Immature natural killer cell (primary cell): Measurements from ENCODE around the gene LCN10. TPM values are rescaled to one million over a fixed set of nuclear protein-coding genes. Genes with fewer than 3 reads are reported as not detected.
"Not testable (repeated sequence)": the region's sequence is repeated elsewhere in the genome, so short reads cannot be mapped to it uniquely, and the experiment has no call there.

Experiments used
- DNase-seq, 3 donors: peaks; one replicate each; pipeline ENCODE4 v3.0.0; 2022; ENCODE audit warnings: mixed read lengths in 1 of 3
- H3K27ac Mint-ChIP-seq, 6 donors: one replicate each; pipeline ENCODE4 v1.8.0; 2020; ENCODE audit warnings: mixed read lengths in 6 of 6, mild to moderate bottlenecking in 5 of 6, inconsistent platforms in 4 of 6, moderate library complexity in 3 of 6
- H3K27me3 Mint-ChIP-seq, 3 donors: one replicate each; pipeline ENCODE4 v1.8.0; 2020 to 2021; ENCODE audit warnings: low read depth in 3 of 3, mild to moderate bottlenecking in 3 of 3, mixed read lengths in 3 of 3, moderate library complexity in 3 of 3, inconsistent platforms in 1 of 3
- H3K36me3 Mint-ChIP-seq, 3 donors: one replicate each; pipeline ENCODE4 v1.8.0; 2020; ENCODE audit warnings: mixed read lengths in 3 of 3, inconsistent platforms in 2 of 3, mild to moderate bottlenecking in 2 of 3
- H3K4me1 Mint-ChIP-seq, 2 donors: one replicate each; pipeline ENCODE4 v1.8.0; 2020; ENCODE audit warnings: inconsistent platforms in 2 of 2, mild to moderate bottlenecking in 2 of 2, mixed read lengths in 2 of 2, moderate library complexity in 1 of 2
- H3K4me3 Mint-ChIP-seq, 5 donors: one replicate each; pipeline ENCODE4 v1.8.0; 2020; ENCODE audit warnings: mild to moderate bottlenecking in 5 of 5, mixed read lengths in 5 of 5, inconsistent platforms in 3 of 5, moderate library complexity in 3 of 5
- H3K9me3 Mint-ChIP-seq, 6 donors: one replicate each; pipeline ENCODE4 v1.8.0; 2020; ENCODE audit warnings: mild to moderate bottlenecking in 6 of 6, mixed read lengths in 6 of 6, inconsistent platforms in 4 of 6, moderate library complexity in 3 of 6
- polyA plus RNA-seq, 3 donors: library from polyadenylated mRNA; unstranded; fragments of 300-500 nt; fragmentation: Illumina TruSeq; gene quantifications; one replicate each; pipeline ENCODE4 v1.2.3, GENCODE V29; 2021

LCN10 gene
- polyA plus RNA-seq, 3 donors from 2014 or later = not detected

DNA sequence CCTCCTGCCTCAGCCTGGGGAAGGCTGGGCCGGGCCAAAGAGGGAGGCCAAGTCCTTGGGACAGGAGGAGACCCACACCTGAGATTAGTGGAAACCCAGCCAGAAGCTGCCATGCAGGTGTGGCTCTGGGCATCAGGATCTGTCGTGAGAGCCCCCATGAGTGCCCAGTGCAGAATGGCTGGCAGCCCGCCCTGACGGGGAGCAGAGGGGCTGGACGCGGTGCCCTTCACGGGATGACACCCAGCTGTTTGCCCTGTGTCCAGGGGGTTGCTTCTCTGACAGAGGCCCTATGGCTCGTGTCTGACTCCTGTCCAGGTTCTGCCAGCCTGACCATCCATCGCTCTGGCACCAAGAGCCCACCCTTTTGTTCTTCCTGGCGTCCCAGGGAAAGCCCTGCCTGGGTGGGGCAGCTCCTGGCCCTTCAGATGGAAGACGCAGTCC is 21.8 kb downstream of the LCN10 start:
- DNase-seq = no peak
- Mint-ChIP-seq H3K4me3 (no peak overlapping the region), H3K27ac (no peak overlapping the region), H3K27me3 (peaks cover 0 to 5% (median 3%) of the 10 kb centered on the region in 3 donors), H3K4me1 (peaks cover 6 to 8% of the 10 kb centered on the region in 2 donors), H3K36me3 (peaks cover 3 to 11% (median 6%) of the 10 kb centered on the region in 3 donors), H3K9me3 (no peaks in the 10 kb centered on the region)

DNA sequence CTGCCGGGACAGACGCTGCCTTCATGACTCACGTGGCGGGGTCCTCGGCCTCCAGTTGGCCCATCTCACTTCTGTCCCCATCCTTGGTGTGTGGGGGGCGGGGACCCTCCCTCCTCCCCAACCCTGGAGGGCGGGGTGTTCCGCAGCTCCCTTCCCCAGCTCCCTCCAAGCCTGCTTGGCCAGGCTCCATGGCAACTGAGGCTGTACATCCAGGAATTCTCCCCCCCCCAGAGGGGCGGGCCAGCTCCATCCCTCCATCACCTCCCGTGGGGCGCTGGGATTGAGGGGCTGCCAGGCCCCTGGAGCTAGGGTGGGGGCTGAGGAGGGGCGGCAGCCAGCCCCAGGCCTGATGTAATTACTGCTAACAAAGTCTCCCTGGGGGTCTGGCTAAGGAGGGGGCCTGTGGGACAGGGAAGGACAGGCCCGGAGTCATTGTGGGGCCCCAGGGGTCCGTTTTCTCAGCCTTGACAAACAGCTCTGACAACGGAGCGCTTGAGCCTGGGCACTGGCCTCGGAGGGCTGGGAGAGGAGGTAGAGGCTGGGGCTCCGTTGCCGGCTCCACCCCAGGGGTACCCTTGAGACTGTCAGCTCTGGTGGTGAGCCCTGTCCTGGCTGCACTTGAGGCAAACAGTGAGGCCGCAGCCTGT is 22.4 kb downstream of the LCN10 start:
- H3K4me1 Mint-ChIP-seq = peaks cover 5 to 8% of the 10 kb centered on the region in 2 donors
- H3K27ac Mint-ChIP-seq = no peak overlapping the region
- H3K4me3 Mint-ChIP-seq = no peak overlapping the region
- peaks cover 1 to 5% (median 4%) of the 10 kb centered on the region in 3 donors for H3K27me3 Mint-ChIP-seq
- no peak for DNase-seq
- H3K9me3 Mint-ChIP-seq = no peaks in the 10 kb centered on the region
- peaks cover 3 to 11% (median 6%) of the 10 kb centered on the region in 3 donors for H3K36me3 Mint-ChIP-seq

DNA sequence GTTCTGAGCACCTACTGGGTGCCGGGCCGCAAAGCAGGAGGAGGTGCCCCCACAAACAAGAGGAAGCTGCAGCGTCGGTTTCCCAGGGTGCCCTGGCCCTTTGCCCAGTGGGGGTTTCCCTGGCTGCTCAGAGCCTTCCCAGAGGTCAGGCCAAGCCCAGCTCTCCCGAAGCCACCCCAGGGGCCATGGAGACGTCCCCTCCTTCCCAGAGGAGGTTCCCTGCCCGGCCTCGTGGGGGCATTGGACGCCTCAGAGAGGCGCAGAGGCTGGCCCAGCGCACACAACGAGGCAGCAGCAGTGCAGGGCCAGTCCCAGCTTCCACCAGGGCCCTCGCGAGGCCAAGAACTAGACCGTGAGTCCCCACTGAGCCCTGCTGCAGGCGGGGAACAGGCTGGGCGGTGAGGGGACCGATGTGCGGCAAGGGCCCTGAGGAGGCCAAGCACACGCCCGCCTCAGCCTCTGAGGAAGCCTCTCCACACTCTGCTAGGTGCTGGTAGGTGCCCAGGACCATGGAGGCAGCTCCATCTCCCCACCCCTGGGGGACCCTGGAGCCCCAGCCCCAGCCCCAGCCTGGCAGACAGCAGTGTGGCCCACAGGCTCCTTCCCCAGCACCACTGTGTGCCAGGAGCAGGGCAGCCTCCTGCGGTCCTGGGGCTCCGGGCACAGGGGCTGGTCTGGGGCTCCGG is 23.4 kb downstream of the LCN10 start:
- Mint-ChIP-seq H3K4me1 (peaks cover under 1 to 6% of the 10 kb centered on the region in 2 donors), H3K36me3 (peaks cover 1 to 8% (median 5%) of the 10 kb centered on the region in 3 donors), H3K4me3 (no peak overlapping the region), H3K9me3 (no peaks in the 10 kb centered on the region), H3K27me3 (peaks cover 0 to 7% (median 4%) of the 10 kb centered on the region in 3 donors), H3K27ac (no peak overlapping the region)
- peak in 1 of 3 donors; percentile 27 for DNase-seq

DNA sequence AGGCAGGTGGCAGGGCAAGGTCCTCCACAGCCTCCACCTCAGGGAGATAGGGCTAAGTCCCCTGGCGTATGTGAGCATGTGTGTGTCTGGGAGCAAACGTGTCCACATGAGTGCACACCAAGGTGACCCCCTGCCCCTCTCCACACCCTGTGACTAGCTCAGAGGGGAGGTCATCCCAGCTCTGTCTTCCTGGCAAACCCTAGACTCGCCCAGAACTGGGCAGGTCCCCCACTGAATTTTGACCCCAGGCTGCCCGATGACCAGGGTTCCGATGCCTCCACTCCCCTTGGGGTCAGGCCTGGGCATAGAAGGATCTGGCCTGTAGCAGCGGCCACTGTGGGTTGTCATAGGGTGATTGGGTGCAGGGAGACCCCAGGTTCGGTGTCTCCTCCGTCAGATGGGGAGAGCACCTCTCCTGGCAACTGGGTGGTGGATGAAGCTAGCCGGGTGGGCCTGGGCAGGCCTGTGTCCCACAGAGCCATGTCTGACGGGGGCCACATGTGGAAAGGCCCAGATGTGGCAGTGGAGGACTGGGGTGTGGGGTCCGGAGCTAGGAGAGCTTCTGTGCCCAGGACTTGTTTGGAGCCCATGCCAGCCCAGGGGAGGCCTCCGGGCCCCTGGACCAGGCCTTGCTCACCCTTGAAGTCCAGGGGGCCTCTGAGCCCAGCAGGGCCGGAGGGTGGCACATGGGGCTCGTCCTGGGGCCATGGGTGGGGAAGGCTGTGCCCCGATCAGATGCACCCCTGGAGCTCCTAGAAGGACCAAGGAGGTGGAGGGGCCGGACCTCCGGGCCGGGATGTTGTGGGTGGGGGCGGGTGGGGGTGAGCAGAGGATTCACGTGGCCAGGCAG is 24.2 kb downstream of the LCN10 start:
- H3K4me1 Mint-ChIP-seq = peaks cover 0 to 2% of the 10 kb centered on the region in 2 donors

DNA sequence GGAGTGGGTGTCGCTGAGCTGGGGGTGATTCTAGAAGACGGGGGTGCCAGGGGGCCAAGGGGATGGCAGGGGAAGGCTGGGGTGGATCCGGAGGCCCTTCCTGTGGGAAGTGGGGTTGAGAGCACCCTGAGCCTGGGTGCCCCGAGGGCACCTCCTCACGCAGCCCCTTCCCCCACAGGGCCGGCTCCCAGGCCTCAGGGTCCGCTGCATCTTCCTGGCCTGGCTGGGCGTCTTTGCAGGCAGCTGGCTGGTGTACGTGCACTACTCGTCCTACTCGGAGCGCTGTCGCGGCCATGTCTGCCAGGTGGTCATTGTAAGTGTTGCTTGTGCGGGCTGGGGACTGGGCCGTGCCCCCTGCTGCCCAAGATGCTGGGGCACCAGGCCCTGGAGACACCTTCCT is 25.3 kb downstream of the LCN10 start:
- Mint-ChIP-seq H3K9me3 (no peaks in the 10 kb centered on the region), H3K36me3 (peaks cover 0 to 3% (median 0%) of the 10 kb centered on the region in 3 donors), H3K4me3 (no peak overlapping the region), H3K27ac (no peak overlapping the region), H3K4me1 (peaks cover 0 to 2% of the 10 kb centered on the region in 2 donors), H3K27me3 (peaks cover 0 to 4% (median 4%) of the 10 kb centered on the region in 3 donors)
- DNase-seq = no peak

More for the DNA sequence above, 24.2 kb downstream of the LCN10 start:
- Mint-ChIP-seq H3K4me3 (no peak overlapping the region), H3K27ac (no peak overlapping the region), H3K9me3 (no peaks in the 10 kb centered on the region), H3K27me3 (peaks cover 0 to 4% (median 4%) of the 10 kb centered on the region in 3 donors), H3K36me3 (peaks cover 0 to 3% (median under 1%) of the 10 kb centered on the region in 3 donors)
- no peak for DNase-seq

DNA sequence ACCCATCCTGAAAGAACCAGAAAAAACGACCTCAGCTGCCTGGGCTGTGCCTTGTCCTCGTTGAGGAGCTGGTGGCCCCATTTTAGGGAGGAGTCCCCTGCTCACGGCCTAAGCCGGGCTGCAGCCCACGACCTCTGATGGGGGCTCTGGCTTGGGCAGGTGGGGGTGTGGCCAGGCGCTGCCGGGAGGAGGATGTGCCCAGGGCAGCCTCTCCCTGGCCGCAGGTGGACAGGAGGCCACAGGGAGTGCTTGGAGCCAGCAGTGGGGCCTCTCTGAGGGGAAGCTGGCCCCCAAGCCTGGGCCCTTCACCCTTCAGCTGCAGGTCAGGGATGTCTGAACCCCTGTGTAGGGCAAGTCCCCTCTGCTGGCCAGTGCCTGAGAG is 27.9 kb downstream of the LCN10 start:
- no peaks in the 10 kb centered on the region for H3K36me3 Mint-ChIP-seq
- H3K9me3 Mint-ChIP-seq = no peaks in the 10 kb centered on the region
- no peak overlapping the region for H3K4me3 Mint-ChIP-seq
- DNase-seq = no peak
- H3K27me3 Mint-ChIP-seq = peaks cover 4 to 12% (median 7%) of the 10 kb centered on the region in 3 donors
- no peak overlapping the region for H3K27ac Mint-ChIP-seq
- peaks cover 3 to 6% of the 10 kb centered on the region in 2 donors for H3K4me1 Mint-ChIP-seq

GRCh38 chr9:136714096-136714892 is 28.4 kb downstream of the LCN10 start:
- no peak for DNase-seq
- Mint-ChIP-seq H3K27ac (no peak overlapping the region), H3K4me3 (no peak overlapping the region), H3K4me1 (peaks cover 3 to 6% of the 10 kb centered on the region in 2 donors), H3K27me3 (peaks cover 4 to 12% (median 7%) of the 10 kb centered on the region in 3 donors), H3K9me3 (no peaks in the 10 kb centered on the region), H3K36me3 (no peaks in the 10 kb centered on the region)

- Mint-ChIP-seq H3K27me3 (peaks cover 4 to 12% (median 7%) of the 10 kb centered on the region in 3 donors), H3K36me3 (no peaks in the 10 kb centered on the region), H3K4me1 (peaks cover 3 to 6% of the 10 kb centered on the region in 2 donors), H3K27ac (no peak overlapping the region), H3K4me3 (no peak overlapping the region), H3K9me3 (no peaks in the 10 kb centered on the region)
- DNase-seq = no peak
Observed at GRCh38 chr9:136713550-136713949, 29.2 kb downstream of the LCN10 start.

DNA sequence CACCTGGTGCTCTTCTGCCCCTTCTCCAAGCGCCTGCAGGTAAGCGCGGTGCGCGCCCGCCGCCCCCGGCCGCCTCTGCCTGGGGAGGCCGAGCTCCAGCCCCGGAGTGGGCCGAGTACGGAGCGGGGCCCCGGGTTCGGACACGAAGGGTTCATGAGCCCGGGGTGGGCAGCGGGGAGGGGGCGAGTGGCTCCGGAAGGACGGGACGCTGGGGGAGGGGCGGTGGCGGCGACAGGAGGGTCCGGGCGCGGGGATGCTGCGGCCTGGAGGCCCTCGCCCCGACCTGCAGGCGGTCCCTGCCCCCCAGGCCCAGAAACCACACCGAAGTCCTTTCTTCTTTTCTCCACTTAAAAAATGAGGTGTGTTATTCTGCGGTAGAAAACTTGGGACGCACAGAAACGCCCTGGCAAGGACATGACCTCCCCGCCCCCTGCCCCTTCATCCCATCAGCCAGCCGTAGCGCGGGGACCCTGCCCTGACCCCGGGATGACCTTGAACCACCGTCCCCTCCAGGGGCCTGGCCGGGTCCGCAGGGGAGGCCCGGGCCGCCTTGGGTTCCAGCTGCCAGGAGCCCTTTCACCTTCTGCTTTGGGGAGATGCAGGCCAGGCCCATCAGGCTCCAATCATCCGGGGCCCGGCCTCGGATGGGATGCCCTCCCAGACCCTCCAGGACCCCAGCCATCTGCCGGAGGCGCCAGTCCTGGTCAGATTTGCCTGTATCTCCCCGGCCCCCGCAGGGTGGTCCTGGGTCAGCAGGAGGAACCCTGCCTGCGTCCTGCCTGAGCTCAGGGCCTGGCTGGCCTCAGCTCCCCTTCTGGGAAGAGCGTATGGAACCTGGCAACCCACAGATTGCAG is 29.8 kb downstream of the LCN10 start:
- Mint-ChIP-seq H3K36me3 (no peaks in the 10 kb centered on the region), H3K4me3 (no peak overlapping the region), H3K4me1 (peaks cover 3 to 6% of the 10 kb centered on the region in 2 donors), H3K9me3 (no peaks in the 10 kb centered on the region), H3K27me3 (peaks cover 9 to 12% (median 10%) of the 10 kb centered on the region in 3 donors), H3K27ac (no peak overlapping the region)
- DNase-seq = no peak

GRCh38 chr9:136711751-136712689 is 30.7 kb downstream of the LCN10 start, which contains the start of gene DIPK1B:
DIPK1B (plus strand) TSS chr9:136712572; CDS start chr9:136712666, 94 bp downstream.
- Mint-ChIP-seq H3K27ac (no peak within 1 kb of the TSS), H3K27me3 (peaks cover 10 to 12% (median 10%) of the 10 kb centered on the region in 3 donors), H3K4me1 (peaks cover 3 to 6% of the 10 kb centered on the region in 2 donors), H3K36me3 (no peaks in the 10 kb centered on the region), H3K9me3 (no peaks in the 10 kb centered on the region), H3K4me3 (peak within 1 kb of the TSS; percentile 56 to 74 (median 66))
- DNase-seq = no peak

DNA sequence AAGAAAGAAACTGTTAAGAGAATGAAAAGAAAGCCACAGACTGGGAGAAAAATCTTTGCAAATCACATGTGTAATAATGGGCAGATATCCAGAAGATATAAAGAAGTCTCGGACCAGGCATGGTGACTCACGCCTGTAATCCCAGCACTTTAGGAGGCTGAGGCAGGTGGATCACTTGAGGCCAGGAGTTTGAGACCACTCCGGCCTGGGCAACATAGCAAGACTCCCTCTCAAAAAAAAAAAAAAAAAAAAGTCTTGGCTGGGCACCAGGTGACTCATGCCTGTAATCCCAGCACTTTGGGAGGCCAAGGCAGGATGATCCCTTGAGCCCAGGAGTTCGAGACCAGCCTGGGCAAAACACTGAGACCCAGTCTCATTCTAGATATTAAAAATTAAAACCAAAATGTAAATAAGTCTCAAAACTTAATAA is 31.5 kb downstream of the LCN10 start:
- H3K4me1 Mint-ChIP-seq, H3K9me3 Mint-ChIP-seq, H3K36me3 Mint-ChIP-seq, DNase-seq, H3K27ac Mint-ChIP-seq: not testable (repeated sequence)
- Mint-ChIP-seq H3K4me3 (peak overlapping the region; percentile 56 to 74 (median 66)), H3K27me3 (peaks cover 10 to 12% (median 10%) of the 10 kb centered on the region in 3 donors)
